Prostate gland (tissue), 1 donor: ENCODE data around the gene ADGB.

ENCODE experiments used
- POLR2A ChIP-seq: fragments of 450-650 bp; IDR thresholded peaks from one replicate; pipeline ENCODE4 v1.6.1; 2016; ENCODE audit warnings: antibody characterized with exemption, mild to moderate bottlenecking
- POLR2AphosphoS5 ChIP-seq: sonication (generic); formaldehyde crosslinking; IDR thresholded peaks from one replicate; pipeline ENCODE4 v1.6.1; 2017; ENCODE audit warnings: antibody characterized with exemption

- TF ChIP-seq POLR2AphosphoS5, result no peak
- TF ChIP-seq POLR2A, result no peak
Observed at GRCh38 chr6:146813554-146813953, 214.8 kb downstream of the ADGB start.
